Measurements from ENCODE around the gene OCEL1.
A peak's percentile ranks its signal among the peaks of the same experiment; 100 is the strongest.

Gene OCEL1

GRCh38 chr19:17210296-17210695 lies 15.7 kb upstream of the OCEL1 start:
- no peak for DNase-seq (ENCODE audit: low spot score)

GRCh38 chr19:17211547-17212446 lies 14.2 kb upstream of the OCEL1 start:
- DNase-seq (ENCODE audit: low spot score) = no peak

GRCh38 chr19:17213334-17213733 lies 12.7 kb upstream of the OCEL1 start:
- DNase-seq (ENCODE audit: low spot score) = no peak

- DNase-seq (ENCODE audit: low spot score) = no peak
Observed at GRCh38 chr19:17214508-17215126, 11.4 kb upstream of the OCEL1 start.

GRCh38 chr19:17215127-17215971 lies 10.7 kb upstream of the OCEL1 start, which contains the start of gene USE1:
Gene USE1, plus strand, starts transcription at chr19:17215357. Its CDS starts 49 bp downstream, at chr19:17215406.
- DNase-seq (ENCODE audit: low spot score) = peak; percentile 88

- DNase-seq (ENCODE audit: low spot score) = no peak
Observed at GRCh38 chr19:17216058-17216670, 9.9 kb upstream of the OCEL1 start.

- no peak for DNase-seq (ENCODE audit: low spot score)
Observed at GRCh38 chr19:17219286-17219685, 6.7 kb upstream of the OCEL1 start.

GRCh38 chr19:17220207-17220758 lies 5.7 kb upstream of the OCEL1 start:
- no peak for DNase-seq (ENCODE audit: low spot score)

- no peak for DNase-seq (ENCODE audit: low spot score)
Observed at GRCh38 chr19:17225053-17225452, 973 bp upstream of the OCEL1 start.

- no peak for DNase-seq (ENCODE audit: low spot score)
Observed at GRCh38 chr19:17227798-17228367, 1.9 kb downstream of the OCEL1 start.

GRCh38 chr19:17229890-17230289 lies 3.9 kb downstream of the OCEL1 start:
- DNase-seq (ENCODE audit: low spot score) = no peak

- no peak for DNase-seq (ENCODE audit: low spot score)
Observed at GRCh38 chr19:17232258-17232657, 6.2 kb downstream of the OCEL1 start.

- peak; percentile 59 for DNase-seq (ENCODE audit: low spot score)
Observed at GRCh38 chr19:17234911-17235299, 8.9 kb downstream of the OCEL1 start.

GRCh38 chr19:17235300-17235970 lies 9.4 kb downstream of the OCEL1 start:
- DNase-seq (ENCODE audit: low spot score) = peak; percentile 75

GRCh38 chr19:17235971-17236777 lies 10.1 kb downstream of the OCEL1 start:
- peak; percentile 27 for DNase-seq (ENCODE audit: low spot score)

GRCh38 chr19:17236811-17237543 lies 11.0 kb downstream of the OCEL1 start:
- no peak for DNase-seq (ENCODE audit: low spot score)

GRCh38 chr19:17237747-17238706 lies 12.0 kb downstream of the OCEL1 start:
- DNase-seq (ENCODE audit: low spot score) = no peak
